COLO829 (cell line): ENCODE data around the gene CCDC92.

Source experiments
- DNase-seq: peaks from one replicate; pipeline ENCODE4 v3.0.0; 2012; ENCODE audit warnings: low spot score

Gene CCDC92, protein sequence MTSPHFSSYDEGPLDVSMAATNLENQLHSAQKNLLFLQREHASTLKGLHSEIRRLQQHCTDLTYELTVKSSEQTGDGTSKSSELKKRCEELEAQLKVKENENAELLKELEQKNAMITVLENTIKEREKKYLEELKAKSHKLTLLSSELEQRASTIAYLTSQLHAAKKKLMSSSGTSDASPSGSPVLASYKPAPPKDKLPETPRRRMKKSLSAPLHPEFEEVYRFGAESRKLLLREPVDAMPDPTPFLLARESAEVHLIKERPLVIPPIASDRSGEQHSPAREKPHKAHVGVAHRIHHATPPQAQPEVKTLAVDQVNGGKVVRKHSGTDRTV

DNA sequence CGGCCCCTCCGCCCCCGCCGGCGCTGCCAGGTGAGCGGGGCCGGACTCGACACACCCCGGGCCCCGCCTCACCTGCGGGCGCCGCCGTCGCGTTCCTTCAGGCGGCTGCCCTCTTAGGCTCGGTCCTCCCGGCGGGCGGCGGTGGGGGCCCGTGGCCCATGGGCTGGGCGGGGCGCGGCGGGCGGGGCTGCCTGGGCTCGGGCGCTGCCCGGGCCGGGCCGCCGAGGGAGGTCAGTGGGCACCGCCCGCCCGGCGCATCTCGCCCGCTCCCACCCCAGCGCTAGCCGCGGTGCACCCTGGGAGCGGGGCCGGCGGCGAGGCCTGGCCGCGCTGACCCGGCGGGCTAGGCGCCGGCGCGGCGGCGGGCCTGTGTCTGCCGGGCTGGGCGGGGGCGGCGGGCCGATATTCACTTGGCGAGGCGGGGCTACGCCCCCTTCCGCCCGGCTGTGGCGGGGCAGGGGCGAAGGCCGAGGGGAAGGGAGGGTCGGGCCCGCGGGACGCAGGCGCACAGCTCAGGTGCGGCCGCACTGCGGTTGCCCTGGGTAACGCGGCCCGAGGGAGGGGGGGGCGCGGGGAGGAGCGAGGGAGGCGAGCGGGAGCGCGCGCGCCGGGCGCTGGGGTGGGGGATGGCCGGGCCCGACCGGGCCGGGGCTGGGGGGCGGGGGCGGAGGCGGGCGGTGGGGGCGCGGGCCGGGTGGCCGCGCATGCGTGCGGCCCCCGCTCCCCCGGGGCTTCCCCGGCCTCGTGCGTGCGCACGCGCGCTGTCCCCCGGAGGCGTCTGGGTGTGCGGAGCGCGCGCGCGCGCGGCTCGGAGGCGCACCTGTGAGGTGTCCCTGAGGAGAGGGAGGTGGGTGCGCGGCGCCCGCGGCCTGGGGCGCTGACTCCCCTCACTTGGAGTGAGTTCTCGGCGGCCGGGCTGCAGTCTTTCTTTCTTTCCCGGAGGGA, at the start of gene CCDC92, which contains the start of gene ZNF664:
Gene CCDC92 (minus strand): TSS at position 375 of the 945 bp plus-strand sequence. CDS start 28,526 bp downstream, outside the sequence.
Gene ZNF664 (plus strand): TSS at position 759 of the 945 bp plus-strand sequence. CDS start 38,930 bp downstream, outside the sequence.
- DNase-seq: peak; percentile 85

DNA sequence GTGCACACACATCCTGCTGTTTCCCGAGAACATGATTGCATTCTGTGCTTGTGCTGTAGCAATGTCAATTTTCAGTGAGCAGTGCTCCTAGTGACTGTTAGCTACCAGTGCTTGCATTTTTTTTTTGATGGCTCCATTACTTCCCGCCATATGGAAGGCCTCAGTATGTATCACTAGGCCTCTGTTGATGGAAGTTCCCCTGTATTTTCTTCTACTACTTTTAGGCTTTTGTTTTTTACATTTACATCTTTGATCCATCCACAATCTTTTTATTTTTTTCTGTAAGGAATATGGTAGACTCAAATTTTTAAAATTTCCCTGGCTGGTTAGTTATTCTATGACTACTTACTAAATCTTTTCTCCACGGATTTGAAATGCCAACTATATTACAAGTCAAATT, 49.5 kb upstream of the CCDC92 start:
- DNase-seq: no peak

DNA sequence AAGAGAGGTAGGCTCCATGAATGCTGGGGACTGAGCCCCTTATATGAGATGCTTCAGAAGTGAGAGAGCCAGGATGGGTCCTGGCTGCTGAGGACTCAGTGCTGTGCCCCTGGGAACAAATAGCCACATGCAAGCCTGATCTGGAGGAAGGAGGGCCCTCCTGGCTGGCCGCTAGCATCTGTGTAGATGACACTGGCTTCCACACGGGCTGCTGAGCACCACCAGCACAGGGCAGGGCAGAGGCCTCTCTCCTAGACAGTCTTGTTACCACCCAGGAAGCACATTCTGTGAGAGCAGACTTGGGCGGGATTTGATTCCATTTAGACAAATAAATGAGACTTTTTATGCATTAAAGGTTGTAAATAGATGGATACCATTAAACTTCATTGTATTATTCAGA, 48.4 kb upstream of the CCDC92 start:
- no peak for DNase-seq

DNA sequence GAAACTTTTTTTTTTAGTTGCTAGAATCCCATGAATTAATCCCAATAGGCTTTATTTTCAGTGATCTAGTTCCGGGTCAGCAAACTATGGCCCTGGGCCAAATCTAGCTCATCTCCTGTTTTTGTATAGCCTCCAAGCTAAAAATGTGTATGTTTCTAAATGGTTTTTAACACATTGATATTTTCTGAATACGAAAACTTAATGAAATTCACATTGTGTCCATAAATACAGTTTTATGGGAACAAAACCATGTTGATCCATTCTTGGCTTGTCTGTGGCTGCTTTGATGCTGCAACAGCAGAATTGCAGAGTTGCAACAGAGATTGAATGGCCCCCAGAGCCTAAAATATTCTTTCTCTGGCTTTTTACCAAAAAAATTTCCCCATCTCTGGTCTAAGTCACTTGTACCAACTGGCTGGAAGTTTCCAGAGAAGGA, 47.9 kb upstream of the CCDC92 start:
- DNase-seq: no peak

DNA sequence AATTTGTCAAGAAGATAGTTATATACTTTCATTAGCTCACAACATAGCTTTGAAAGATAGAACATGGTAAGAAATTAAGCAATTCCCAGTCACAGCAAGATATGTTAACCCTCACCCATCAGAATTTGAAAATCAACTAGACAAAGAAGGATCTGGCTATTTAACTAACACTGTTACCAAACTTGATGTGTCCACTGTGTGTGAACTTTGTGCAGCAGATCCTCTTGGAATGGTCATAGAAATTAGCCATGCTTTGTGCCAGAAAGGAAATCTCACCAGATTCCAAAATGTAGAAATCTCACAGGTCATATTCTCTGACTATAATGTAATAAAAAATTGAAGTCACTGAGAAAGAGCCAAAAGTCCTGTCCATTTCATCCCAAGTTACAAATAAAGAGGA, 46.5 kb upstream of the CCDC92 start:
- DNase-seq: no peak

DNA sequence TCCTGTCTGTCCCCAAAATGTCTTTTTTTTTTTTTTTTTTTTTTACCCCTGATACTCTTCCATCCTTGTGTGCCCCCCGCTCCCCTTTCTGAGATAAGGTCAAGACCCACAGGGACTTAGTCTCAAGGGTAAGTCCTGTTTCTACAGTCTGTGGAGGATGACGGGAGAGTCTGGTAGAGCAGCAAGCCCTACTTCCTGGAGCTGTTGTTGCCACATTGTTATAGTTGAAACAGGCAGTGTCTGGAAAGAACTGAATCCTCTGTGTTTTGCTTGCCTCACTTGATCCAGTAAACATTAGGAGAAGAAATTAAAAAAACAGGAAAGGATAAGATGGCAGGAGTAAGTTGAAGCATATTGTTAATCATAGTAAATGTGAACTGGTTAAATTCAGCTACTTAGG, 45.9 kb upstream of the CCDC92 start:
- DNase-seq: no peak

DNA sequence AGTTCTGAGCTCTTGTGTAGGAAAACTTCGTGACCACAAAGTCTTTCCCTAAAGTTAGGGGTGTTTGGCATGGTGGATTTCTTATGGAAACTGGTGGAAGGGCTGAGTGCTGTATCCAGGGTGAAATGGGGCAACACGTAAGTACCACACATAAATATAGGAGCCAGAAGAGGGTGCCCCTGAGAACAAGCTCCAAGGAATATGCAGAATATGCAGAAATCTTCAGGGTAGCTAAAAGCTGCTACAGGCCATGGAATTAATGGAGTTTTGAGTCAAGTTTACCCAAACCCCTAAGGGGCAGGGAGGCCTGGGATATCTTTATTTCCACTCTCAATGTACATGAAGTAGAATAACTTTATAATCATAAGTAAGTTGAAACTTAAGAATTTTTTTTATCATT, 44.4 kb upstream of the CCDC92 start:
- no peak for DNase-seq

DNA sequence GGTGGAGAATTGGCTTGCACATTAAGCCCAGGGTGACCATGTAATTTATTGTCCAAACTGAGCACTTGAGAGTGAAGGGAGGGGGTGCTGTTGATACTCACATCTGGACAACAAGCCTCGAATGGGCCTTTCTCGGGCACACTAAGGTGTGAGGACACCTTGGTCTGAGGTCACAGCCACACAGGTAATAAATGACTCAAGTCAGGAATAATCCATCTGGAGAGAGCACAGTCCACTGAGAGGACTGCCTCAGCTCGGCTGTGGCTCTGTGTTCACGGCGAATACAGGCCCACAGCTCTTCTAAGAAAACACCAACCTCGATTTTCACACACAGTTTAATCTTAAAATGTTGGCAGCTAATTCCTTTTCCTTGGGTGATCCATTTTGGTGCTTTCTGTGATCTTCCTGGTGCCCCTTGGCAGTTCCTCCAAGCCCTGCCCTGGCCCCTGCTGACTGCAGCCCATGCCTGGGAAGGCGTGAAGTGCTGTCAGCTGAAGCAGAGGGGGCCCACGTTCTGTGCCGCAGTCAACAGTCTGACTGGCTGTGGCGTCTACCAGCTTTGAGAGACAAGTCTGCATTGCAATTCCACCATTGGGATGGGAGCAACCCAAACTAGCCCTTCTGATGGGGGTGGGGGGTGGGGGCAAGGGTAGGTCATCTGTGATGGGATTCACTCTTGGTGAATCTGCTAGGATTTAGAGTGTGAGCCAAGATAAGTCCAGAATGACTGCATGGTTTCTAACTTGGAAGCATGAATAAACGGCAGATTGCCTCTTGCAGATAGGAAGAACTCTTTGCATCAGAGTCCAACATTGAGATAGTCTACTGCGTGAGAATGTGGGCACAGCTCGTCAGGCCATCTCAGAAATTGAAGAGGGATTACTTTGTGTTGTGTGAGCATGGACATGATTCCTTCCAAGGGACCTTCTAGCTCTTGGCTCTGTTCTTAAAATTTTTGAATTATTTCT, 43.1 kb upstream of the CCDC92 start:
- no peak for DNase-seq

DNA sequence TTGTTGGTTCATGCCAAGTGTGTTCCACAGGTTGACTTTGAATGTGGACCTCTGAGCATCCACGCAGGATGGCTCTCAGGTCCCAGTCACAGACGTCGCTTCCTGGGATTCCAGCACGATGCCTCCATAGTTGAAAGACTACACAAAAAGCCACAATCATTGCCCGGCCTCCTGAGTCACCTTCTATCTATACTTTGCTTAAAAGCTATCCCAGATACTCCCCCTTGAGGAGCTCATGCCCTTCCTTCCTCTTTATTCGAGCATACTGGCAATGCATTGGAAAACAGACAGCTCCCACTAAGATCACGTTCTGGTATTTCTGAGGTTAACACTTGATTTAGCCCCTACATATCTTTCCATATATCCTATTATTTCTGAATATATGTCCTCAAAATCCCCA, 40.4 kb upstream of the CCDC92 start:
- no peak for DNase-seq

DNA sequence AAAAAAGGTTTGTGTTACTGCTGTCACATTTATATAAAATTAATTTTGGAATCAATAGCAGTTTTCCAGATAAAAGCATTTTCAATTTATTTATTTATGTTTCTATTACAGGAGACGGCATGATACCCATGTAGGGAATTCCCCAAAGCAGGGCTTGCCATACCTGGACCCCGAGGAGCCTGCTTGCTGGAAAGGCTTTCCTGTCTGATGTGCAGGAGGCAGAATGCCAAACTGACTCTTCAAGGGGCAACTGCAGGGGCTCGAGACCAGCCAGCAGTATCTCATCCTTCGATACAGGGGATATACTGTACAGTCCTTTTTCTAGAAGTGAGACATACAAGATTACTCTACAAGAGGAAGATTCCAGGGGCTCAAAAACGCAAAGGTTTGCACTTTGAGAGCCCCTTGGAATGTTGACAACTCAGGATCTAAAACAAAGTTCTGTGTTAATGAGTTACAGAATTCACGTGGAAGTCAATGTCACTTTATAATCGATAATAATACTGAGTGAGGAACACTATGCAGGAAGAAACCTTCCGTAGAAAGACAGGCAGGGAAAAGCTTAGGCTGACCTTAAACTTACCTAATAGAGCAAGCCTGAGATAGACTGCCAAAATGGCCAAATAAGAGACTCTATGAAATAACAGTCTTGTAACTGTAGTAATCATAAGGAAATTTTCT, 38.9 kb upstream of the CCDC92 start:
- DNase-seq: no peak

DNA sequence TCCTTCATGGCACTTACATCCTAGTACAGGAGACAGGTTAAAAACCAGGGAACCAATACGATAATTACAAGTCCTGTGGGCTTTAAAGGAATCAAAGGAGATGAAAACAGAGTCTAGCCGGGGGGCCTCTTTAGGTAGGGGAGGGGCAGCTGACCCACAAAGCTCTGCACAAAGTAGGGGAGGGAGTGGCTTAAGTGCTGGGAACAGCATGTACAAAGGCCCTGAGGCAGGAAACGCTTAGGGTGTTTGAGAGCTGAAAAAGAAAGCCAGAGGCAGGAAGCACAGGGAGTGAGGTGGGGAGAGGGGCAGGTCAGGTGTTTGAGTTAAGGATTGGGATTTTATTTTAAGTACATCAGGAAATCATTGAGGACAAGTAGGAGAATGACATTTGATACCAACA, 38.1 kb upstream of the CCDC92 start:
- DNase-seq: no peak

DNA sequence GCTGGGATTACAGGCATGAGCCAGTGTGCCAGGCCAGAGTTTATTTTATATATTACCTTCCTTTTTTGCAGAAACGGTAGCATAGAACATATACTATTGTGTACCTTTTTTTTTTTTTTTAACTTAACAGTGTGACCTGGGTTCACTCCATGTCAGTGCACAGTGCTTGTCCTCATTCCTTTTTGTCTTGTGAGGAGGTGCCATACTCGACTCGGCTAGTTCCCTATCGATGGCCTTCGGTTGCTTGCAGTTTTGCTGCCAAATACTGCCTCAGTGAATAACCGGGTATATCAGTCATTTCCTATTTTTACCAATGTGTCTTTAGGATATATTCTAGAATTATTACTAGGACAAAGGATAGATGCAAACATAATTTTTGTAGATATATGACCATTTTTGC, 37.1 kb upstream of the CCDC92 start:
- no peak for DNase-seq

DNA sequence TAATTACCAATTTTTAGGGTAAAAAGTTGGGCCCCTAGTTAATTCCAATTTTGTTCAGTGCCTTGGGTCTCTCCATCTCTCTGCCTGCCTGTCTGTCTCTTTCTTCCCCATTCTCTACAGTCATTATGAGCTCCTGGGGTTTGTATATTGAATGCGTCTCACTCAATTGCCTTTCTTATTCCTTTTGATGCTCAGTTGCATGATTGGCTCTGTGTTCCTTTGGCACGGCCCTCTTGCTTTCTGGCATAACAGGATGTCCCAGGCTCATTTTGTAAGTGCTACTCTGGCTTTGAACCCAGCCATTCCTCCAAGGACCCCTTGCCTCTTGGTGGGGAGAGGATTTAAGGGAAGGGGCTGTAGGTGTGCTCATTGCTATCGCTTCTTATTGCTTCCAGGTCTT, 36.0 kb upstream of the CCDC92 start:
- no peak for DNase-seq

DNA sequence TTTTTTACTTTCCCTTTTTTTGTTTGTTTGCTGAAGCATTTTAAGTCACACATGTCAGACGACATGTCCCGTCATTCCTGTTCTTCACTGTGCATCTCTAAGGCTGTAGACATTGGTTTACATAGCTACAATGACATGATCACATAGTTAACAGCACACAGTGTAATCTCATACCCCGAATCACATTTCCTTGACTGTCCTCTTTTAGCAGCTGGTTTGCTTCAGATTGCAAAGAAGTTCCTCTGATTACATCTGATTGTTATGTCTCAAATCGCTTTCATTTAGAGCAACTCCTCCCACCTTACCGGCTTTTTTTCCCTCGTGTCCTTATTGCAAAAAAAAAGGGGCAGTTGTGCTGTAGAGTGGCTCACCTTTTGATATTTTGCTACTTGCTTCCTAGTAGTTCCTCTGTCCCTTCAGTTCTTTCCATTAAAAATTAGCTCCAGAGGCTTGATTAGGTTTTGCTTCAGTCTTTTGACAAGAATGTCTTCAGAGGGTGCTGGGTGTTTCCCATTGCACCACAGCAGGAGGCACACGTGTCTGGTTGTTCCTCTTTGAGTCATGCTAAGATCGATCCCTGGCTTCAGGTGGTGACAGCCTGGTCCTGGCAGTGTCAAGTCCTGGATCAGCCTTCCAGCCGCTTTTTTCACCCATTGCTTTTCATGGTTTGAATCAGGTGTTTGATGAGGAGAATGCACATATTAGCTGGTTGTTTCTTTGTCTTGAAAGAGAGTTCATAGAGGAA, 35.4 kb upstream of the CCDC92 start:
- no peak for DNase-seq

DNA sequence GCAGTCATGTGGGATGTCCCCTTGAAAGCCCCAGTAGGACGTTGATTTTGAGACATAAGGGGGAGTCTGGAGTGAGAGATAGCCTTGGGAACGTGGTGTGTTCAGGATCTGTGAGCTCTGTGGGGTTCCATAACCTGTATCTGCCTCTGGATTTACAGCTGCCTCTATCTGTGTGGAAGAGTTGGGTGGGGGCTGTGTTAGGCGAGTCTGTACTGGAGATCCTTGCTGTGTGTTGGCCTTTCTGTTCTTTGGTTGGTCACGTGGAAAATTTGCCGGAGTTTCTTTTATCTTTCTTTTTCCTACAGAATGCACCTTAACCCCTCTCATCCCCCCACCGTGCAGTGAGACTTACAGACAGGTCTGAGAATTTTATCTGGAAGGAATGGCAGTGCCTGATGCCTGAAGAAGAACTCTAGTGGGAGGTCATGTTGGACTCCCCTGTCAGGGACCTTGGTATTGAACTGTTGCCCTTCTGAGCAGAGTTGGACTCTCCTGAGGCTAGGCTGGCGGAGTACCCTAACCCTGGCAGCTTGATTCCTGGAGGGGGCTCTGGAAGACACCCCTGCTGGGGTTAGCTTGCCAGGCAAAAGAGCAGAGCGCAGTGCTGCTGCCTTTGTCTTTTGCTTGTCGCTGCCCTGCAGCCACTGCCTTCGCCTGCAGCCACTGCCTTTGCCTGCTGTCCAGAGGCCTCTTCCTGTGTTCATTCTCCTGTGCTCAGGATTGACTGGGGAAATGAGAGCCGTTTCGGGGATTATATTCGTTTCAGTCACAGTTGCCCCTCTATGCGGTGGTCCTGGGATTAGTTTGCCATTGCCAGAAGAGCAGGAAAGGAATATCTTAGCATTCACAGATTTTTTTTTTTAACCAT, 34.4 kb upstream of the CCDC92 start:
- no peak for DNase-seq

DNA sequence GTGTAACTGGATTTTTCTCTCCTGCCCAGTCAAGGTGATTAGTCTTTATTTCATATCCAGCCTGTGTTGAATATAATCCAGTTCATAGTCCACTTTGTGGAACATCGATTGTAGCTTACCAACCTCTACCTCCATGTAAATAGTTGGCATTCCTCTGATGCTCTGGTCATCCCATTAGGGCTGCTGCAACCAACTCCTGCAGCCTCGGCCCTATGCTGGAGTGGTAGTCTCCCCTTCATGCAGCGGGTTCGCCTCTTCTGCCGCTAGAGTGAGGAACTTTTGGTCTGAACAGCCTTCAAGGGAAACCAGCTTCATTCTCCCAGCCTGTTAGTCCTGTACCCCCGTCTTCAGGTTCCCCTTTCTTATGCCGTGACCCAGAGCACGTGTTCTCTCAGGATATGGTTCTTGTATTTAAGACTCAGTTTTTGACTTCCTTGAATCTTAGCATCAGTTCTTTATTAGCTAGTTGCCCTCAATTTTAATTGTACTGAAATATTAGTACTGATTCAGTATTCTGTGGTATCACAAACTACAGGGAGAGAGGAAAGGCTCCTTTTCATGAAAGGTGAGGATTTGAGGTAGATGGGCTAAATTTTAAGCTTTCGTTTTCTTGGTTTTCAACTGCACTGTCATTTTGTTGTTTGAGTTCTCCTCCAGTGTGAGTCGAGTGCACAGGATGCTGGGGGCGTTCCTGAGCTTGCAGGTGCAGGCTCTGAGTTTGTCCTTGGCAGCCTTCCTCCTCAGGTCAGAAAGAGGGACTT, 33.6 kb upstream of the CCDC92 start:
- no peak for DNase-seq

DNA sequence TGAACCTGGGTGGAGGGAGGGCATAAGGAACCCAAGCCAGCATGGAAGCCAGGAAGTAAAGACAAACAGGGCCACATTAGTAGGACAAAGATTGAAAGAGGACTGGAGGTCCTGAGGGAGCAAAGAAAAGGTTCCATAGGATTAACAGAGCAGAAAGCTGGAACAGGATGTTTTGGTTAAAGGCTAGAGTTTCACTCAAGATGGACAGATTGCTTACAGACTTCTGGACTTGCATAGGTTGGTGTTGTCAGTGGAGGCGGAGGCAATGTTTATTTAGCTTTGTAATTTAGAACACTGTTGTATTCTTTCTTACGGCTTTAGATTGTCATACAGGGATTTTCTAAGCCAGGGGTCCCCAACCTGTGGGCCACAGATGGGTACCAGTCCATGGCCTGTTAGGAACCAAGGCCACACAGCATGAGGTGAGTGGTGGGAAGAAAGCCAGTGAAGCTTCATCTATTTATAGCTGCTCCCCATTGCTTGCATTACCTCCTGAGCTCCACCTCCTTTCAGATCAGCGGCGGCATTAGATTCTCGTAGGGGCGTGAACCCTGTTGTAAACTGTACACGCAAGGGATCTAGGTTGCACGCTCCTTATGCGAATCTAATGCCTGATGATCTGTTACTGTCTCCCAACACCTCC, 31.7 kb upstream of the CCDC92 start:
- no peak for DNase-seq

DNA sequence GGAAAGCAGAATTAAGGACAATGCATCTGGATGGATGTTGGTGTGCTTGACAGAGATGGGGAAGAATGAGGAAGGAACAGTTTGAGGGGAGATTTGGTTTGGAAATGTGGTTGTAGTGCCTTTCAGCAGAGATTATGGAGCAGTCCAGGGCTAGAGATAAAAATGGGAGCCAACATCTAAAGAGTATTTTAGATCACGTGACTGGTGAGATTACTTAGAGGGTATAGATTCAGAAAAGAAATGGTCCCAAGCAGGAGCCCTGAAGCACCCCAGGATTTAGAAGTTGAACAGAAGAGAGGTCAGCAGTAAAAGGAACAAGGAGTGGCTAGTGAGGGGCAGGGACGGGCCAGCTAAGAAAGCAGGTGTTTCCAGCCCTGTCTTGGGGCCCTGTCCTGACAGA, 30.0 kb upstream of the CCDC92 start:
- DNase-seq: no peak
